ENCODE data around the gene SFXN2.
A peak's percentile ranks its signal among the peaks of the same experiment; 100 is the strongest.

The SFXN2 gene

GRCh38 chr10:102780527-102780808, 66.0 kb downstream of the SFXN2 start:
- H3K4me3 ChIP-seq (ENCODE audit: low read depth, low read length): no peak overlapping the region
- TF ChIP-seq CTCF (IDR thresholded peaks at IDR 0.05; ENCODE audit: low read depth, low read length): no peak

GRCh38 chr10:102781090-102781920, 66.9 kb downstream of the SFXN2 start:
- no peak overlapping the region for H3K4me3 ChIP-seq (ENCODE audit: low read depth, low read length)
- TF ChIP-seq CTCF (IDR thresholded peaks at IDR 0.05; ENCODE audit: low read depth, low read length): no peak

GRCh38 chr10:102781921-102782557, 67.6 kb downstream of the SFXN2 start:
- no peak for TF ChIP-seq CTCF (IDR thresholded peaks at IDR 0.05; ENCODE audit: low read depth, low read length)
- H3K4me3 ChIP-seq (ENCODE audit: low read depth, low read length): no peak overlapping the region

- 0 out of 2 replicates have a peak overlapping the region, but pooled peaks have one; percentile 16 for H3K4me3 ChIP-seq (ENCODE audit: low read depth, low read length)
- TF ChIP-seq CTCF (IDR thresholded peaks at IDR 0.05; ENCODE audit: low read depth, low read length): no peak
These were observed 68.5 kb downstream of the SFXN2 start for GRCh38 chr10:102782673-102783551.

- H3K4me3 ChIP-seq (ENCODE audit: low read depth, low read length): no peak overlapping the region
- no peak for TF ChIP-seq CTCF (IDR thresholded peaks at IDR 0.05; ENCODE audit: low read depth, low read length)
These were observed 69.1 kb downstream of the SFXN2 start for GRCh38 chr10:102783568-102783967.

- no peak for TF ChIP-seq CTCF (IDR thresholded peaks at IDR 0.05; ENCODE audit: low read depth, low read length)
These were observed 71.4 kb downstream of the SFXN2 start for GRCh38 chr10:102785818-102786217.

More at GRCh38 chr10:102785818-102786217, 71.4 kb downstream of the SFXN2 start:
- no peak overlapping the region for H3K4me3 ChIP-seq (ENCODE audit: low read depth, low read length)

Data from WI38 (cell line).